ENCODE data around the gene GPR176.
"Not testable (repeated sequence)": the region's sequence is repeated elsewhere in the genome, so short reads cannot be mapped to it uniquely, and the experiment has no call there.

Gene GPR176

DNA sequence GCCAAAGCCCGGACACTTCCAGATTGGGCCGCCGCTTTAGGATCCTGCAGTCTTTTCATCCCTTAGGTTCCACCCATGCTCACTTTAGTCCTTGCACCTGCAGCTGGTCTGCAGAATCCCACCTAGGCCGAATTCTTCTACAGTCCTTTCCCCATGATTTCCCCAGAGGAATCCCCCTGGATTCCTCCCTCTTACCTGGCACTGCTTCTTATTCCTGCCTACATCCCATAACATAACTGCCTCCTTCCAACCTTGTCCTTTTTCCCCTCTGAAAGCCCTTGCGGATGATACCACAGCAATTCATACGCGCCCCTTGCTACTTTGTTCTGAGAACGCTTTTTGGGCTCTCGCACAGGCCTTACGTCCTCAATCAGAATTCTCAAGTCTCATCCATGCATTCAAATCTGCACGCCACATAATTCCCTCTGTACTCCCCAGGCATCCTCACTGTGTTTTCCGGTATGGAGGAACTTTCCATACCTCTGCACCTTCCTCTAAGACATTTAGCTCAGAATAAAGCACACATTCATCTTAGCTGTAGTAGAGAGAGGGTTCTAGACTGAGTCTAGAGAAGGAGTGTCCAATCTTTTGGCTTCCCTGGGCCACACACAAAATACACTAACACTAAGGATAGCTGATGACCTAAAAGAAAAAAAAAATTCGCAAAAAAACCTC lies 14.5 kb upstream of the GPR176 start:
- no peak for DNase-seq

DNA sequence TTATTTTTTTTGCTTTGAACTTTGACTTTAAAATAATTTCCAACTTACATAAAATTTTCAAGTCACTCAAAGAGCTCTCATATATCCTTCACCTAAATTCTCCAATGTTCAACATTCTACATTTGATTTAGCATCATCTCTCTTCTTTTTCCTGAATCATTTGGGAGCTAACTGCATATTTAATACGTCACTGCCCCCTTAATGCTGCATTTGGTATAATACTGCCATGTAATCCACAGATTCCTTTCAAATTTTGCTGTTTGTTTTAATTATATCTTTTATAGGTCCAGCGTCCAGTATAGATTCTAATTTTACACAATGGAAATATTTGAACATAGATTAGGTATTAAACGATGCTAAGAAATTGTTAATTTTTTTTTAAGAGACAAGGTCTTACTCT lies 11.5 kb upstream of the GPR176 start:
- DNase-seq: no peak

DNA sequence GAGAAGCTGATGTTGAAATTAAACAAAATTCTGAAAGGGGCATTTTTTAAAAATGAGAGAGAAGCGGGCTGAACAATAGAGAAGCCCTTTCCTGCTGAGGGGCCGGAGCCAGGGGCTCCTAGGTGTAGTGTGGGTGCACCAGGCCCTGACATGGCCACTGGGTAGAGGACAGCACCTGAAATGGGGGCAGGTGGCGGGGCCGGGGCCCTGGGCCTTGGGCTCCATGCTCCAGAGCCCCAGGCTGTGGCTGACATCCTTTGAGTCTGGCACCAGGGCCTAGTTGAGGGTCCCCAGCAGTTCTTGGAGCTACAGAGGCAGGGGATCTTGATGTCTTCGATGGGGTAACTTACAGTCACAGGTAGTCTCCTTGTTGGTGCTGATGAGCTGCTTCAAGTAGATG lies 6.5 kb upstream of the GPR176 start:
- DNase-seq: no peak

DNA sequence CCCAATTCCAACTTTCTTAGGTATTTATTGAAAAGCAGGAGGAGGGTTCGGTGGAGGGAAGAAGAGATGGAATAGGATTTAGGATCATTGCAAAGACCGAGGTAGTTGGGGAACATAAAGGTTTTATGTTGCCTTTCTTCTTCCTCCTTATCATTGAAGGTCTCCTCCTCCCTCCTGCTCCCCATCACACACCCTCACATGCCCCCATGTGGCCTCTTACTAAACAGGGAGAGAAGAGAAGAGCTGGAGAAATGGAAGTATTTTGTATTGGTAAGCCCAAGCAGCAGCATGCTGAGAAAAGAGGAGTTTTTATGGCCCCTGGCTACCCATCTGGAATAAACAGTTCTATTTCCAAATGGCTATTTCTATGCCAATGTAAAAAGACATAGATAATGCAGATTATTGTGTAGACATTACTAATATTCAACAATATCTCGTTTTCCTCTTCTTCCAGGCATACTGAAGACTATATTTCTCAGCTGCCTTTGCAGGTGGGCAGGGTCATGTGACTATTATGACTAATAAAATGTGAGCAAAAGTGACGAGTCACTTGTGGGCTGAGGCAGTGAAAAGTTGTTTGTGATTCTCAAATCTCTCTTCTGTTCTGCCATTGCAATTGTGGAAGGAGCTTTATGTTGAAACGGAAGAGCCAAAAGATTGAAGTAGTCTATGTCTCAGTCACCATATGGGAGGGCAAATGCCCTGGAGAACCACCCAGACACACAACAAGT lies 5.2 kb upstream of the GPR176 start:
- no peak for DNase-seq

DNA sequence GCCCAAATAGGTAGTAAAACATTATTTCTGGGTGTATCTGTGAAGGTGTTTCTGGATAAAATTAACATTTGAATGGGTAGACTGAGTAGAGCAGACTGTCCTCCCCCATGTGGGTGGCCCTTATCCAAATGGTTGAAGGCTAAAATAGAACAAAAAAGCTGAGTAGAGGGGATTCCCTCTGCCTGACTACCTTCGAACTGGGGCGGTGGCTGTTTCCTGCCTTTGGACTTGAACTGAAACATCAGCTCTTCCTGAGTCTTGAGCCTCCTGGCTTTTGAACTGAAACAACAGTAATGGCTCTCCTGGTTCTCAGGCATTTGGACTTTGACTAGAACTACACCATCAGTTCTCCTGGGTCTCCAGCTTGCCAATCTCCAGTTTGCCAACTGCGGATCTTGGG lies 4.4 kb upstream of the GPR176 start:
- DNase-seq: no peak

DNA sequence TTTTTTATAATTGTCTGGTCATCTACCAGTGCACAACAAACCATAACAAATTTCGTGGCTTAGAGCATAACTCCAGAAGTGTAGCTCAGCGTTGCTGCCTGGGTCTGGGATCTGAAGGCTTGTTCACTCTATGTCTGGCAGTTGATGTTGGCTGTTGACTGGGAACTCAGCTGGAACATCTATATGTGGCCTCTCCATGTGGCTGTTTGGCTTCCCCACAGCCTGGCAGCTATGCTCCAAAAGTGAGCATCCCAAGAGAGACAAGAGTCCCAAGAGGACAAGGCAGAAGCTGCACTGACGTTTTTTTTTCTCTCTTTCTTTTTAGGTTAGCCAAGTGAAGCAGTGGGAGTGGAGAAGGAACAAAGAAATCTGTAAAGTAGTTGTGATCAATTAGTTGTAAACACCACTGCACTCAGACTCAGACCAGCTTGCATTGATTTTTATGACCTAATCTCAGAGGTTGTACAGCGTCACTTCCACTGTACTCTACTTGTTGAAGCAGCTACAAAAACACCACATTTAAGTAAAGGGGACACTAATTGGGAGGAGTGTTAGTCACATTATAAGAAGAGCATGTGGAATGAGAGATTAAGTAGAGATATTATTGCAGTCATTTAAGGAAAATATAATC lies 2.5 kb upstream of the GPR176 start:
- no peak for DNase-seq

DNA sequence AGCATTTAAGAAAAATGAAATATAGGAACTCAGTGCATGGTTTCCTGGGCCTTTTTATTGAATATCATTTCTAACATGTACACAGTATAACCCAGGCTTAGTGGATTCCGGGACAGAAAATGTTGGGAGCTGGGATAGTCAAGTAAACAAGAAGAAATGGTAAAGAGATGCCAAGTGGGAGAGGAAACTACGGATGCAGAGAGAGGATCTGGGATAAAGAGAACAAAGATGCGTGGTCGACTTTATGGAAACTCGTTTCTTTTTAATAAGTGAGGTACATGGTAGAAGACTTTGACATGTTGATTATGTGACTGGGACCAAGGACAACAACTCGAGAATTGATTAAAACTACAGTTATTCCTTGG lies 1.2 kb upstream of the GPR176 start:
- DNase-seq: no peak

DNA sequence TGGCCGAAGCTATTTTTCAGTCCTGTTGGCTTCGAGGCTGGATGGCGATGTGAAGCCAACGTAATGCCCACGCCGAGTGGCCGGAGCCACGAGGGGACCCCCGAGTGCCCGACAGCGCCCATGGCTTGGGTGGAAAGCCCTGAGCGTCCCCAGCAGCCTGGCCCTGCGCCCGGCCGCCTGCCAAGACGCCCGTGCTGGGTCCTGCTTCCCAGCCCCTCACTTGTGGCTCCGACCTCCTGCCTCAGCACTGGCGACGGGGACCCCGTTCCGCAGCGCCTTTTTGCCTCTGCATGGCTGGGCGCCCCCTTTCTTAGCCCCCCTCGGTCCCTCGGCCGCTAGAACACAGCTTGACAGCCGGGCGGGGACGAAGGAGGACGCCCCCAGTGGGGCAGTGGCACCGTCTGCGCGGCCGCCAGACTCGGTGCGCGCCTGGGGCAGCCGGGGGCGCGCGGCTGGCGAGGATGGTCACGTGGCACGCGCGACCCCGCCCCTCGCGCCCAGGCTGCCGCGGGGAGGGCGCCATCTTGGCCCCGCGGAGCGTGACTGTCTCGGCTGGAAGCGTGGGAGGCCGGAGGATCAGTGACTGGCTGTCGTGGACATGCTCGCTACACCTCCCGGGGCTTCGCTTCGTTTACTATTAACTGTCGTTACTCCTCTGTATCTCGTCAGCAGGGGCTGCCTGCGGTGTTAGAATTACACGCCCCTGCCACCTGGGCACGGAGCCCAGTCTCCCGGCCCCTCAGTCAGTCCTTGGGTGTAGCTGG lies 626 bp upstream of the GPR176 start:
- no peak for DNase-seq

DNA sequence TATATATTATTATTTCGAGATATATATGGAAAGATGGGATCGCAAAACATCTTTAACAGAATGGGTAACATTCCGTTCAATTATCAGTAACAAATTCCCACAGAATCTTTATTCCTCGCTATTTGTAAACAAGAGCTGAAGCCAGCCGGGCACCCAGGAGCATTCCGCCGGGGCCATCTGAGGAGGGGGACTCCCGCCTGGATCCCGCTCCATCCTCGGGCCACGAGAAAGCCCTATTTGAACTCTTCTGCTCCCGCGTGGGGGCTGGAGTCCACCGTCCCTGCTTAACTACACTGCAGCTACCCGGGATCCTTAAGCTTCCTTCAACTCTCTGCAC lies 687 bp downstream of the GPR176 start:
- no peak for DNase-seq

DNA sequence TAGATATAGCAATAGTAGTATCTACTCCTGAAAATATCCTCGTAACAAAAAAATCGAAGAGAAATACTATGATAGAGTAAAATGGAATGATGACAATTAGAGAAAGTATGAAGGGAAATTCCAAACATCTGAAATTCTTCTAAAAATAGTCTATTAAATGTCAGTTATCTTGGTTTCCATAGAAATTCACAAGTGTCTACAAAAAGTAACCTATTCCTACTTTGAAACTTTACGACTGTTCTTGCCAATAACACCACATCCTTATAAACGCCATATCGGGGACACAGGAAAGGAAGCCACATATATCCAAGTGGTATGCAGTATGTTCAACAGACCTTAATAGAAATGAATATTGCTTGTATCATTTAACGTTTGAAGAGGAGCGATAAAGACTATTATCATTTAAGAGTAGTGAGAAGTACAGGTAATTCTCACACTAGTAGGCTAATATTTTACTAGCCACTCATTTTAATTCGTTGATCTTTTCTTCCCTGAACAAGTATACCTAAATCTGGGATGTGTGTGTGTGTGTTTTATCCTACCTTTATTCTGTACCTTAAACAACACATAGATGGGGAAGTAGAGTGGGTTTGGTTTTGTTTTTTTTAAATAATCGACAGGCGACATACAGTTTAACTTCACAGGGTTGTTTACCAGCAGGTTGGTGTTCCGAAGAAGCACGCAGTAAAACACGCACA lies 1.2 kb downstream of the GPR176 start:
- no peak for DNase-seq

DNA sequence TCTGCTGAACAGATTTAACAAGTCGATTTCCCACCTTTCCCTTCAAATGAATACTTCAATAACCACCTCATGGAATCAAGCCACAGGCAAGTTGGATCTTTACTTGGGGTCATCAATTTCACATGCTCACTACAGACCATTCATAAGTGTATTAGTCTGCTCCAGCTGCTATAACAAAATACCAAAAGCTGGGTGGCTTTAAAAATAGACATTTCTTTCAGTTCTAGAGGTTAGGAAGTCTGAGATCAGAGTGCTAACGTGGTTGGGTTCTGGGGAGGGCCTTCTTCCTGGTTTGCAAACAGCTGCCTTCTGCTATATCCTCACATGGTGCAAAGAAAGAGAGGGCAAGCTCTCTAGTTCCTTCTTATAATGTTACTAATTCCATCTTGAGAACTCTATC lies 5.1 kb downstream of the GPR176 start:
- no peak for DNase-seq

DNA sequence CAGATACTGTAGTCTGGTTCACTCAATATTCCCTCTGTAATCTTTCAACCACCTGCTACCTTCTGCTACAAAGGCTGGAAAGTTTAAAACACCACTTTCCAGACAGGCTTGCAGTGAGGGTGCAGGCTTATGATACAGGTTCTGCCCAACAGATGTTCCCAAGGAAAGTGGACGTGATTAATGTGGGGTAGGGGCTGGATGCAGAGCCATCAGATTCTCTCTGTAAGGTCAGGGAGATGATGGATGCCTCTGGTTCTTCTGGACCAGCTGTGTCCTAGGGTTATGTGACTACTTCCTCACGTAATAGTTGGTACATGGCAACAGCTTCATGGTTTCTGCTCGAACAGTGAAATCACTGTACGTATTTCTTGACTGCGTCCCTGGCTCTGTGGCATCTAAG lies 11.1 kb downstream of the GPR176 start:
- peak; percentile 50 for DNase-seq

DNA sequence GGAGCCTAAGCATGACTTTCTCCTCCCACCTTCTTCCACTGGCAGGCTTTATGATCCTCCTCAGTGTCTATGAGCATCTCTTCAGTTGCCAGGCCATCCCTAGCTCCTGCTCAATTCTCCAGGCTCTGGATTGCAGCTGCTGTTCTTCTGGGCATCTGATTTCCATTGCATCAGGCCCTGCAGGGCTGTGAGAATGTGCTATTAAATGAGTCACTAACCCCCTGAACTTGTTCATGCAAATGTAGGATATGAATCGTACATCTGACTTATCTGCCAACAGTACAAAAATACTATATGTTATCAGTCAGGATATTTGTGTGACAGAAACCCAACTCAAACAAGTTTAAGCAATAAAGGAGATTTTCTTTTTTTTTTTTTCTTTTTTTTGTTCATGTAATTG lies 11.9 kb downstream of the GPR176 start:
- no peak for DNase-seq

DNA sequence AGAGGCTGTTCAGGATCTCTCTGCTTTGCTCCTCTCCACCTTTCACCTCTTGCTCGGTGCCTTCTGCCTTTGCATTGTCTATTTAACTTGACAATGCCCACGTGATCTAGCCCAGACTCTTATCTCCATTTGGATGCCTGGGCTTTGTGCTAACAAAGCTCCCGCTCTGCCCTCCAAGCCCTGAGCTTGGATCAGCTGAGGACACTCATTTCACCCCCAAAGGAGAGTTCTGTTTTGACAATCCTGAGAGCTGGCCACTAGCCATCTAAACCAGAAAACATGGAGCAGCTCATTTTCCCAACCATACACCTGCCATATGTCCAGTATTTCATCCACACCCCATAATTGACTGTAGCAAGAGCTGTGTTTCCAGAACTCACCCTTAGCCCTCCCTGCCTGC lies 12.8 kb downstream of the GPR176 start:
- DNase-seq: no peak

DNA sequence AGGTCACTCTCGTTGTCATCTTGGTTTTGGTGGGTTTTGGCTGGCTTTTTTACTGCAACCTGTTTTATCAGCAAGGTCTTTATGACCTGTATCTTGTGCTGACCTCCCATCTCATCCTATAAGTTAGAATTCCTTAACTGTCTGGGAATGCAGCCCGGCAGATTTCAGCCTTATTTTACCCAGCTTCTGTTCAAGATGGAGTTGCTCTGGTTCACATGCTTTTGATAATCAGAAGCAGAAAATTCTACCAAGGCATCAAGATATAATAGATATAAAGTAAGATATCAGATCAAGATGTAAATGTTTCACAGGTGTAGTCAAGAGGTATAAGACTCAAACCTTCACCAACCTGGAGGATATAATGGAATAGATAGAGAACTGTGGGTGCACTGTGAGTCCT lies 16.0 kb downstream of the GPR176 start:
- DNase-seq: no peak

DNA sequence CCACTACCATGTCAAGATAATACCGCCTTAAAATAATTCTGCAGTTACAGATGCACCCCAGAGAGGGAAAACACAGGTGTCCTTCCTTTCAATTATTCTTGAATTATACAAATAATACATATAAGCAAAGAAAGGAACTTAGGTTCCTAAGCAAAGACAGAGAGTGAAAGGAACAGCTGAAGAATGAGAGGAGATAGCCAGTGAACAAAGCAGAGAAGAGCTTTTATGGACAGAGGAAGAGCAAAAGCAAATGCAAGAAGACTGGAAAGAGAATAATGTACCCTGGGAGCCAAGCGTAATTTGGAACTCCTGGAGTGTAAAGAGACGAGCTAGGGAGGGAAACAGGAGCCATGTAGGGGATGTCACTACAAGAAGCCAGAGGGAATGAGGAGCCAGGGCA lies 21.7 kb downstream of the GPR176 start:
- DNase-seq: no peak

DNA sequence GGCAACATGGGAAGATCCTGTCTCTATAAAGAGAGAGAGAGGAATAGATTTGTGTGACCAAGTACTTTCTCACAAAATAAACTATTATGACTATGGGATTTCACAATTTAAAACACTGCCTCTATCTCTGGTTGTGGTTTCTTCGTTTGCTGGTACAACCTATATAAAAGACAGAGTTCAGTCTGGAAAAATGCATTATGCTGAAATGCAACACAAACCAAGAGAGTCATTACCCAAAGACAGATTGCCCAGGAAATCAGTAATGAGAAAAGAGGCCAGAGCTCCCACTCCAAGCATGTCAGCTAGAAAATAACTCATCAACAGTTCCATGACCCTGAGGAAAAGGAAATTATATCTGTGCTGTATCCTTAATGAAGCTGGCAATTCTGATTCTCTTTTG lies 23.2 kb downstream of the GPR176 start:
- DNase-seq: no peak

DNA sequence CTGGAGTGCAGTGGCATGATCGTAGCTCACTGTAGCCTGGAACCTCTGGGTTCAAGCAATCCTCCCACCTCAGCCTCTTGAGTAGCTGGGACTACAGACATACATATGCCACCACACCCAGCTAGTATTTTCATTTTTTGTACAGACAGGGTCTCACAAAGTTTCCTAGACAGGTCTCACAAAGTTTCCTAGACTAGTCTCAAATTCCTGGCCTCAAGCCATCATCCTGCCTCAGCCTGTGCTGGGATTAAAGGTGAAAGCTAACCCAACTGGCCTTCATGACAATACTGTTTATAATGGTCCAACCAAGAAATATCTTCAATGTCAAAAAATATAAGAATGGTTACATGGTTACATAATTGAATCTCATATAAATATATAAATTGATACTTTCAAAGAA lies 24.0 kb downstream of the GPR176 start:
- DNase-seq: no peak

DNA sequence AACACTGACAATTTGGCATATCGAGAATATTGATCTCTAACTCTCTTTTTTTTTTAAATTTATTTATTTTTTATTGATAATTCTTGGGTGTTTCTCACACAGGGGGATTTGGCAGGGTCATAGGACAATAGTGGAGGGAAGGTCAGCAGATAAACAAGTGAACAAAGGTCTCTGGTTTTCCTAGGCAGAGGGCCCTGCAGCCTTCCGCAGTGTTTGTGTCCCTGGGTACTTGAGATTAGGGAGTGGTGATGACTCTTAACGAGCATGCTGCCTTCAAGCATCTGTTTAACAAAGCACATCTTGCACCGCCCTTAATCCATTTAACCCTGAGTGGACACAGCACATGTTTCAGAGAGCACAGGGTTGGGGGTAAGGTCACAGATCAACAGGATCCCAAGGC lies 27.0 kb downstream of the GPR176 start:
- not testable (repeated sequence) for DNase-seq

DNA sequence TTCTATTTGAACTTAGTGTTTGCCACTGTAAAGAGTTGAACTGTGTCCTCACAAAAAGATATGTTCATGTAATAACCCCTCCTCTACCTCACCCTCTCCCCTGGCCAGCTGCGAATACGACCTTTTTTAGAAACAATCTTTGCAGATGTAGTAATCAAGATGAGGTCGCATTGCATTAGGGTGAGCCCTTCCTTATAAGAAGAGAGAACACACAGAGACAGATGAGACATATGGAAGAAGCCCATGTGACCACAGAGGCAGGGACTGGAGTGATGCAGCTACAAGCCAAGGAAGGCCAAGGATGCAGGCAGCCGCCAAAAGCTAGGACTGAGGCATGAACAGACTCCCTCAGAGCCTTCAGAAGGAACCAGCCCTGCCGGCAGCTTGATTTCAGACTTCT lies 27.6 kb downstream of the GPR176 start:
- DNase-seq: no peak

DNA sequence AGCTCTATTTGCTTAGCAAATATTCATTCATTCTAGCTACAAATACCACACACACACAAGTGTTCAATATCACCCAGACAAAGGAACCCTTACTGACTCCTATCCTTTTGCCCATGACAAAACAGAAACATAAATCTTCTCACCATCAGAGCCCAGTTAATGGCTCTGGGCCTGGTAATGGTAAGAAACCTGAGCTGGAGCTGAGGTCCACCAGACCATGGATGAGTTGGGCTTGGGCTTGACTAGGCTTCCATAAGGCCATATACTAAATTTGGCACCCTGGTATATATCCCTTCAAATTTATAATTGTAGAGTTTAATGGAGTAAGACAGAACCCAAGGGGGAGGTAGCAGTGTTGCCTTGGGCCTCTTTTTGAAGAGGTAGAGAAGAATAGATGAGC lies 29.4 kb downstream of the GPR176 start:
- no peak for DNase-seq

DNA sequence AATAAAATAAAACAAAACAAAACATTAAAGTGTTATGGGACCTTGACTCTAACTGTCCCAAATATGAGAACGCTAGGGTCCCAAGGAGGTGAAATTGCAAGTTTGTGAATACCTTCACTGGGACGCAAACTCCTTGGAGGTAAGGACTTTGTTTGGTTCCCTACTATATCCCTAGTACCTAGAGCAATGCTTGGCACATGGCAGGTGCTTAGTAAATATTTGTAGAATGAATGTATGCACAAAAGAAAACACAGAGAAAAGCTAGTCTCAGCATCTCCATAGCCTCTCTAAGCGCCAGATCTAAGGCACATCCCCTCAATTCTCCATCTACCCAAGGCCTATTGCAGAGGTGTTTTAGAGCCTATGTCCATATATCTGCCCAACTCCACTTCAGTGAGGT lies 30.5 kb downstream of the GPR176 start:
- DNase-seq: no peak

DNA sequence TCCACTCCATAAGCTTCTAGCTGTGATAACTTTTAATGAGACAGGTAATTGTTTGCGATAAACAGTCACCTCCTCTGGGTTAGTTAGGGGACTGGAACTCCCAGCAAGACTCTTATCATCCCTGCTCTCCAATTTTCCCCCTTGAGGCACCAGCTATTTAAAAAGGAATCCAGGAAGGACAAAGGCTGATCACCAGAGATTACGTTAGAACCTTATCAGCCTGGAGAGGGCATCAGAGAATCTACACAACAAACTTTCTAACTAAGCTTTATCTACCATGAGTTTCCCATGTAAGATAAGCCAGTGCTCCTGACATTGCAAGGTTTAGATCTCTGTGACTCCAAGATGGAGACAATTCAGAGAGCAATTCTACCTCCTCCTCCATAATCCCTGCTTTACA lies 31.3 kb downstream of the GPR176 start:
- DNase-seq: no peak

All from NCI-H524 treated with DMSO at 0.1 percent for 48 hours (cell line).